Liver (tissue), 9 donors: ENCODE results near the gene CD47. TPM values are rescaled to one million over a fixed set of nuclear protein-coding genes. Genes with fewer than 3 reads are reported as not detected.

ENCODE experiments used
- DNase-seq: peaks from one replicate; pipeline ENCODE4 v3.0.0-alpha.2; 2017; ENCODE audit warnings: low spot score
- H3K27ac ChIP-seq, 2 donors: one replicate each; pipeline ENCODE4 v1.7.0; 2013; ENCODE audit warnings: inconsistent platforms in 2 of 2, low read length in 2 of 2, control low read depth in 1 of 2, low read depth in 1 of 2, mild to moderate bottlenecking in 1 of 2
- H3K27me3 ChIP-seq, 4 donors: one replicate each; pipeline versions ENCODE4 v1.6.1 to v1.7.0; 2013; ENCODE audit warnings: low read length in 3 of 4, inconsistent platforms in 1 of 4, mild to moderate bottlenecking in 1 of 4, moderate library complexity in 1 of 4; ENCODE audit not compliant: control insufficient read depth in 4 of 4, insufficient read depth in 4 of 4
- H3K36me3 ChIP-seq, 4 donors: one replicate each; pipeline versions ENCODE4 v1.6.1 to v1.7.0; 2013; ENCODE audit warnings: low read length in 3 of 4, mild to moderate bottlenecking in 3 of 4, low read depth in 1 of 4, moderate library complexity in 1 of 4; ENCODE audit not compliant: control insufficient read depth in 4 of 4, insufficient read depth in 3 of 4
- H3K4me1 ChIP-seq, 4 donors: one replicate each; pipeline versions ENCODE4 v1.6.1 to v1.7.0; 2013; ENCODE audit warnings: low read length in 3 of 4, mild to moderate bottlenecking in 3 of 4, moderate library complexity in 1 of 4; ENCODE audit not compliant: control insufficient read depth in 4 of 4, insufficient read depth in 4 of 4
- H3K4me3 ChIP-seq, 3 donors: one replicate each; pipeline versions ENCODE4 v1.6.1 to v1.7.0; 2013; ENCODE audit warnings: low read length in 3 of 3, control low read depth in 1 of 3, low read depth in 1 of 3, mild to moderate bottlenecking in 1 of 3
- H3K9ac ChIP-seq, 2 donors: one replicate each; pipeline ENCODE4 v1.7.0; 2013; ENCODE audit warnings: low read length in 2 of 2, mild to moderate bottlenecking in 2 of 2, moderate library complexity in 2 of 2, control low read depth in 1 of 2, low read depth in 1 of 2
- H3K9me3 ChIP-seq, 4 donors: one replicate each; pipeline versions ENCODE4 v1.6.1 to v1.7.0; 2013; ENCODE audit warnings: low read length in 3 of 4; ENCODE audit not compliant: control insufficient read depth in 4 of 4
- EGR1 ChIP-seq, 2 donors: IDR thresholded peaks; 2 replicates each; pipeline ENCODE4 v1.6.1; 2016 to 2018; ENCODE audit warnings: antibody characterized with exemption in 2 of 2, low read depth in 2 of 2
- FOXA1 ChIP-seq: IDR thresholded peaks from 2 replicates; pipeline ENCODE4 v1.6.1; 2016; ENCODE audit warnings: antibody characterized with exemption
- FOXA2 ChIP-seq: IDR thresholded peaks from 2 replicates; pipeline ENCODE4 v1.6.1; 2016; ENCODE audit warnings: antibody characterized with exemption
- HNF4A ChIP-seq, 2 donors: conservative IDR thresholded peaks; 2 replicates each; pipeline ENCODE4 v1.6.1; 2016; ENCODE audit warnings: antibody characterized with exemption in 2 of 2, mild to moderate bottlenecking in 2 of 2
- HNF4G ChIP-seq: IDR thresholded peaks from 2 replicates; pipeline ENCODE4 v1.6.1; 2016; ENCODE audit warnings: antibody characterized with exemption
- JUND ChIP-seq, 2 donors: IDR thresholded peaks; 2 replicates each; pipeline ENCODE4 v1.6.1; 2016; ENCODE audit warnings: antibody characterized with exemption in 2 of 2
- NR2F2 ChIP-seq: IDR thresholded peaks from 2 replicates; pipeline ENCODE4 v1.6.1; 2016; ENCODE audit warnings: antibody characterized with exemption
- RAD21 ChIP-seq, 2 donors: IDR thresholded peaks; 2 replicates each; pipeline ENCODE4 v1.6.1; 2016; ENCODE audit warnings: antibody characterized with exemption in 2 of 2, mild to moderate bottlenecking in 2 of 2
- RXRA ChIP-seq, 2 donors: IDR thresholded peaks; 2 replicates each; pipeline ENCODE4 v1.6.1; 2017 to 2018; ENCODE audit warnings: antibody characterized with exemption in 2 of 2, mild to moderate bottlenecking in 1 of 2
- SP1 ChIP-seq: IDR thresholded peaks from 2 replicates; pipeline ENCODE4 v1.6.1; 2018; ENCODE audit warnings: antibody characterized with exemption, mild to moderate bottlenecking
- TAF1 ChIP-seq: conservative IDR thresholded peaks from 2 replicates; pipeline ENCODE4 v1.6.1; 2016; ENCODE audit warnings: antibody characterized with exemption, mild to moderate bottlenecking
- YY1 ChIP-seq: IDR thresholded peaks from 2 replicates; pipeline ENCODE4 v1.6.1; 2016; ENCODE audit warnings: antibody characterized with exemption, mild to moderate bottlenecking
- WGBS: extraction: QIAGEN DNeasy Blood & Tissue Kit; methylation state at CpG from one replicate; pipeline ENCODE4 v1.1.7; 2013; 5-methylcytosine and 5-hydroxymethylcytosine counted together
- polyA plus RNA-seq, 2 donors: library from polyadenylated mRNA; stranded (reverse) in 1 of 2; unstranded in 1 of 2; fragments of 200-250 nt in 1 of 2; fragments of >200 nt in 1 of 2; fragmentation: Nextera tagmentation in 1 of 2; extraction: Ambion mirVana in 1 of 2; gene quantifications; one replicate each; pipeline versions ENCODE4 v1.2.1 to v1.2.3, GENCODE V29; 2013 to 2015
- total RNA-seq, 2 donors: library from RNA; depleted of rRNA; stranded (reverse); fragments of >200 nt; gene quantifications; one replicate each; pipeline ENCODE4 v1.2.3, GENCODE V29; 2014
- TF ChIP-seq, protein P1 (sequence below): fragments of 150-350 bp; IDR thresholded peaks from 2 replicates; pipeline ENCODE4 v1.5.1; 2017; ENCODE audit warnings: improper control_type of control experiment, low read depth, low read length; ENCODE audit not compliant: missing input control
- TF ChIP-seq, protein P2 (sequence below): IDR thresholded peaks from 2 replicates; pipeline ENCODE4 v1.6.1; 2016; ENCODE audit warnings: antibody characterized with exemption
- TF ChIP-seq, protein P3 (sequence below): IDR thresholded peaks from 2 replicates; pipeline ENCODE4 v1.6.1; 2016; ENCODE audit warnings: antibody characterized with exemption
- TF ChIP-seq, protein P4 (sequence below): IDR thresholded peaks from 2 replicates; pipeline ENCODE4 v1.6.1; 2016; ENCODE audit warnings: antibody characterized with exemption
- TF ChIP-seq, protein P5 (sequence below): IDR thresholded peaks from 2 replicates; pipeline ENCODE4 v1.6.1; 2016; ENCODE audit warnings: antibody characterized with exemption, mild to moderate bottlenecking
- donor health status: healthy.
- donor health status: healthy.
- donor health status: healthy.
- donor health status: healthy.
- donor health status: healthy.

The CD47 gene
- total and polyA plus RNA-seq, 4 donors = 23.4 to 39.5 (median 33.9) TPM

DNA sequence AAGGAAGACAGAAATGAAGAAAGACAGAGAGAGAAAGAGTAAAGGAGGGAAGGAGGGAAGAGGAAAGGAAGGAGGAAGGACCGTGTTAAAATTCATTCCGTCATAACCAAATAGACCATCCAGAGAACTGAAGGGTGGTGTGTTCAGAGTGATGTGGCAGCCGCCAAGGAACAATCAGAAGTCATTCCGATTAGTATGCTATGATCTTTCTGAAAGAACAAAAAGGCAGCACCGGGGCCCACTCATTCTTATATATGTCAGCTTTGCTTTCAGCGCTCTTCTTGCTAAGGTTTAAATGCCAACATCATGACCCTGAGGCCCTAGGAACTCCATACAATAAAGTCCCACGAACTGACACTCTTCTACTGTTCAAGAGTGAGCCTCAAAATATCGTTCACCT, 78.5 kb downstream of the CD47 start:
- Histone ChIP-seq H3K36me3 (no peaks in the 10 kb centered on the region), H3K9ac (no peak overlapping the region), H3K27ac (no peak overlapping the region), H3K4me1 (peaks cover 0 to 5% (median 1%) of the 10 kb centered on the region in 4 donors), H3K4me3 (no peak overlapping the region), H3K27me3 (no peaks in the 10 kb centered on the region), H3K9me3 (no peaks in the 10 kb centered on the region)
- TF ChIP-seq EGR1 (IDR thresholded peaks at IDR 0.05; ENCODE audit: low read depth in 2 of 2) (no peak), YY1 (no peak), TAF1 (no peak), FOXA1 (no peak), HNF4G (no peak), FOXA2 (no peak), NR2F2 (no peak), SP1 (no peak), HNF4A (conservative IDR thresholded peaks at IDR 0.05) (no peak), RAD21 (IDR thresholded peaks at IDR 0.05) (no peak), JUND (IDR thresholded peaks at IDR 0.05) (no peak), RXRA (IDR thresholded peaks at IDR 0.05) (no peak)
- TF ChIP-seq, protein P1, sequence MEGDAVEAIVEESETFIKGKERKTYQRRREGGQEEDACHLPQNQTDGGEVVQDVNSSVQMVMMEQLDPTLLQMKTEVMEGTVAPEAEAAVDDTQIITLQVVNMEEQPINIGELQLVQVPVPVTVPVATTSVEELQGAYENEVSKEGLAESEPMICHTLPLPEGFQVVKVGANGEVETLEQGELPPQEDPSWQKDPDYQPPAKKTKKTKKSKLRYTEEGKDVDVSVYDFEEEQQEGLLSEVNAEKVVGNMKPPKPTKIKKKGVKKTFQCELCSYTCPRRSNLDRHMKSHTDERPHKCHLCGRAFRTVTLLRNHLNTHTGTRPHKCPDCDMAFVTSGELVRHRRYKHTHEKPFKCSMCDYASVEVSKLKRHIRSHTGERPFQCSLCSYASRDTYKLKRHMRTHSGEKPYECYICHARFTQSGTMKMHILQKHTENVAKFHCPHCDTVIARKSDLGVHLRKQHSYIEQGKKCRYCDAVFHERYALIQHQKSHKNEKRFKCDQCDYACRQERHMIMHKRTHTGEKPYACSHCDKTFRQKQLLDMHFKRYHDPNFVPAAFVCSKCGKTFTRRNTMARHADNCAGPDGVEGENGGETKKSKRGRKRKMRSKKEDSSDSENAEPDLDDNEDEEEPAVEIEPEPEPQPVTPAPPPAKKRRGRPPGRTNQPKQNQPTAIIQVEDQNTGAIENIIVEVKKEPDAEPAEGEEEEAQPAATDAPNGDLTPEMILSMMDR = no peak
- TF ChIP-seq, protein P2, sequence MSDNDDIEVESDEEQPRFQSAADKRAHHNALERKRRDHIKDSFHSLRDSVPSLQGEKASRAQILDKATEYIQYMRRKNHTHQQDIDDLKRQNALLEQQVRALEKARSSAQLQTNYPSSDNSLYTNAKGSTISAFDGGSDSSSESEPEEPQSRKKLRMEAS = no peak
- TF ChIP-seq, protein P3, sequence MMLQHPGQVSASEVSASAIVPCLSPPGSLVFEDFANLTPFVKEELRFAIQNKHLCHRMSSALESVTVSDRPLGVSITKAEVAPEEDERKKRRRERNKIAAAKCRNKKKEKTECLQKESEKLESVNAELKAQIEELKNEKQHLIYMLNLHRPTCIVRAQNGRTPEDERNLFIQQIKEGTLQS = no peak
- TF ChIP-seq, protein P4, sequence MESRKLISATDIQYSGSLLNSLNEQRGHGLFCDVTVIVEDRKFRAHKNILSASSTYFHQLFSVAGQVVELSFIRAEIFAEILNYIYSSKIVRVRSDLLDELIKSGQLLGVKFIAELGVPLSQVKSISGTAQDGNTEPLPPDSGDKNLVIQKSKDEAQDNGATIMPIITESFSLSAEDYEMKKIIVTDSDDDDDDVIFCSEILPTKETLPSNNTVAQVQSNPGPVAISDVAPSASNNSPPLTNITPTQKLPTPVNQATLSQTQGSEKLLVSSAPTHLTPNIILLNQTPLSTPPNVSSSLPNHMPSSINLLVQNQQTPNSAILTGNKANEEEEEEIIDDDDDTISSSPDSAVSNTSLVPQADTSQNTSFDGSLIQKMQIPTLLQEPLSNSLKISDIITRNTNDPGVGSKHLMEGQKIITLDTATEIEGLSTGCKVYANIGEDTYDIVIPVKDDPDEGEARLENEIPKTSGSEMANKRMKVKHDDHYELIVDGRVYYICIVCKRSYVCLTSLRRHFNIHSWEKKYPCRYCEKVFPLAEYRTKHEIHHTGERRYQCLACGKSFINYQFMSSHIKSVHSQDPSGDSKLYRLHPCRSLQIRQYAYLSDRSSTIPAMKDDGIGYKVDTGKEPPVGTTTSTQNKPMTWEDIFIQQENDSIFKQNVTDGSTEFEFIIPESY = no peak
- TF ChIP-seq, protein P5, sequence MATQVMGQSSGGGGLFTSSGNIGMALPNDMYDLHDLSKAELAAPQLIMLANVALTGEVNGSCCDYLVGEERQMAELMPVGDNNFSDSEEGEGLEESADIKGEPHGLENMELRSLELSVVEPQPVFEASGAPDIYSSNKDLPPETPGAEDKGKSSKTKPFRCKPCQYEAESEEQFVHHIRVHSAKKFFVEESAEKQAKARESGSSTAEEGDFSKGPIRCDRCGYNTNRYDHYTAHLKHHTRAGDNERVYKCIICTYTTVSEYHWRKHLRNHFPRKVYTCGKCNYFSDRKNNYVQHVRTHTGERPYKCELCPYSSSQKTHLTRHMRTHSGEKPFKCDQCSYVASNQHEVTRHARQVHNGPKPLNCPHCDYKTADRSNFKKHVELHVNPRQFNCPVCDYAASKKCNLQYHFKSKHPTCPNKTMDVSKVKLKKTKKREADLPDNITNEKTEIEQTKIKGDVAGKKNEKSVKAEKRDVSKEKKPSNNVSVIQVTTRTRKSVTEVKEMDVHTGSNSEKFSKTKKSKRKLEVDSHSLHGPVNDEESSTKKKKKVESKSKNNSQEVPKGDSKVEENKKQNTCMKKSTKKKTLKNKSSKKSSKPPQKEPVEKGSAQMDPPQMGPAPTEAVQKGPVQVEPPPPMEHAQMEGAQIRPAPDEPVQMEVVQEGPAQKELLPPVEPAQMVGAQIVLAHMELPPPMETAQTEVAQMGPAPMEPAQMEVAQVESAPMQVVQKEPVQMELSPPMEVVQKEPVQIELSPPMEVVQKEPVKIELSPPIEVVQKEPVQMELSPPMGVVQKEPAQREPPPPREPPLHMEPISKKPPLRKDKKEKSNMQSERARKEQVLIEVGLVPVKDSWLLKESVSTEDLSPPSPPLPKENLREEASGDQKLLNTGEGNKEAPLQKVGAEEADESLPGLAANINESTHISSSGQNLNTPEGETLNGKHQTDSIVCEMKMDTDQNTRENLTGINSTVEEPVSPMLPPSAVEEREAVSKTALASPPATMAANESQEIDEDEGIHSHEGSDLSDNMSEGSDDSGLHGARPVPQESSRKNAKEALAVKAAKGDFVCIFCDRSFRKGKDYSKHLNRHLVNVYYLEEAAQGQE = no peak
- no peak for DNase-seq
- 94% methylated on average over 8 of the region's 8 CpGs for WGBS

DNA sequence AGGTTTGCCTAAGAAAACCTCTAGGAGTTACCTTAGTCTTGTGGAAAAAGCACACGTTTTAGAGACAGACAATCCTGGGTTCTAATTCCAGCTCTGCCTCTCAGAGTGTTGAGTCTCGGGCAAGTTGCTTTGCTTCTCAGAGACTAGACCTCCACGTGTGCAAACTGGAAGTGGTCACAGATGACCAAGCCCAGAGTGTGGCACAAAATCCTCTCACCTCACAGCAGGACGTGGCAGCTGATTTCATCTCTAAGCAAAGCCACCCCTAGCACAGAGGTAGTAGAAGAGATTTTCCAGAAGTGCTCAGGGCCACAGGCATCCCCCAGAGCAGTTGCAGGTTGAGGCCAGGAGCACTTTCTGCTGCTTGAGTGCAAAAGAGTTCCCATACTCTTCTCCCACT, 79.2 kb downstream of the CD47 start:
- WGBS = 87% methylated on average over 4 of the region's 4 CpGs
- no peak overlapping the region for H3K4me3 ChIP-seq
- TF ChIP-seq RAD21 (IDR thresholded peaks at IDR 0.05) = no peak
- TF ChIP-seq, protein P3 = no peak
- TF ChIP-seq, protein P2 = no peak
- TF ChIP-seq SP1 = no peak
- TF ChIP-seq HNF4A (conservative IDR thresholded peaks at IDR 0.05) = no peak
- TF ChIP-seq HNF4G = no peak
- TF ChIP-seq TAF1 = no peak
- TF ChIP-seq FOXA1 = no peak
- no peak for TF ChIP-seq NR2F2
- TF ChIP-seq FOXA2 = no peak
- no peak for TF ChIP-seq JUND (IDR thresholded peaks at IDR 0.05)
- no peak for TF ChIP-seq YY1
- no peak for TF ChIP-seq EGR1 (IDR thresholded peaks at IDR 0.05; ENCODE audit: low read depth in 2 of 2)
- TF ChIP-seq, protein P4 = no peak
- TF ChIP-seq, protein P1 = no peak
- no peak overlapping the region for H3K9ac ChIP-seq
- H3K4me1 ChIP-seq = peaks cover 0 to 6% (median 1%) of the 10 kb centered on the region in 4 donors
- no peaks in the 10 kb centered on the region for H3K9me3 ChIP-seq
- no peak overlapping the region for H3K27ac ChIP-seq
- H3K27me3 ChIP-seq = no peaks in the 10 kb centered on the region
- no peak for DNase-seq
- H3K36me3 ChIP-seq = no peaks in the 10 kb centered on the region
